ENCODE measurements around the gene PRICKLE1. TPM values are rescaled to one million over a fixed set of nuclear protein-coding genes. Genes with fewer than 3 reads are reported as not detected.
"Not testable (repeated sequence)": the region's sequence is repeated elsewhere in the genome, so short reads cannot be mapped to it uniquely, and the experiment has no call there.

The PRICKLE1 gene
- total RNA-seq, 2 donors from 2014 or later = 7.6 to 19.7 TPM

DNA sequence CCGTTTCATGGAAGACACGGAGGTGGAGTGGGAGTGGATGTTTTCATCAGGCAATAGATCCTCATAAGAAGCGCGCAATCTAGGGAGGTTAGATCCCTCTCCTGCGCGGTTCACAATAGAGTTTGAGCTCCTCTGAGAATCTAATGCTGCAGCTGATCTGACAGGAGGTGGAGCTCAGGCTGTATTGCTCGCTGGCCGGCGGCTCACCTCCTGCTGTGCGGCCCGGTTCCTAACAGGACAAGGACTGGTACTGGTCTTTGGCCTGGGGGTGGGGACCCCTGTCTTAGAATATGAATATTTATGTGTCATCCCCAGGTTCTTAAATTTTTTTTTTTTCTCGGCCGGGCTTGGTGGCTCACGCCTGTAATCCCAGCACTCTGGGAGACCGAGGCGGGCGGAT is 36.7 kb downstream of the PRICKLE1 start:
- TF ChIP-seq, protein P1, sequence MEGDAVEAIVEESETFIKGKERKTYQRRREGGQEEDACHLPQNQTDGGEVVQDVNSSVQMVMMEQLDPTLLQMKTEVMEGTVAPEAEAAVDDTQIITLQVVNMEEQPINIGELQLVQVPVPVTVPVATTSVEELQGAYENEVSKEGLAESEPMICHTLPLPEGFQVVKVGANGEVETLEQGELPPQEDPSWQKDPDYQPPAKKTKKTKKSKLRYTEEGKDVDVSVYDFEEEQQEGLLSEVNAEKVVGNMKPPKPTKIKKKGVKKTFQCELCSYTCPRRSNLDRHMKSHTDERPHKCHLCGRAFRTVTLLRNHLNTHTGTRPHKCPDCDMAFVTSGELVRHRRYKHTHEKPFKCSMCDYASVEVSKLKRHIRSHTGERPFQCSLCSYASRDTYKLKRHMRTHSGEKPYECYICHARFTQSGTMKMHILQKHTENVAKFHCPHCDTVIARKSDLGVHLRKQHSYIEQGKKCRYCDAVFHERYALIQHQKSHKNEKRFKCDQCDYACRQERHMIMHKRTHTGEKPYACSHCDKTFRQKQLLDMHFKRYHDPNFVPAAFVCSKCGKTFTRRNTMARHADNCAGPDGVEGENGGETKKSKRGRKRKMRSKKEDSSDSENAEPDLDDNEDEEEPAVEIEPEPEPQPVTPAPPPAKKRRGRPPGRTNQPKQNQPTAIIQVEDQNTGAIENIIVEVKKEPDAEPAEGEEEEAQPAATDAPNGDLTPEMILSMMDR (IDR thresholded peaks at IDR 0.05) = no peak
- no peak for DNase-seq (ENCODE audit: low spot score)
- no peaks in the 10 kb centered on the region for H3K36me3 ChIP-seq
- H3K4me3 ChIP-seq = no peak overlapping the region
- H3K27me3 ChIP-seq = no peaks in the 10 kb centered on the region
- no peaks in the 10 kb centered on the region for H3K4me1 ChIP-seq
- H3K9me3 ChIP-seq = no peaks in the 10 kb centered on the region
- no peak overlapping the region for H3K27ac ChIP-seq

DNA sequence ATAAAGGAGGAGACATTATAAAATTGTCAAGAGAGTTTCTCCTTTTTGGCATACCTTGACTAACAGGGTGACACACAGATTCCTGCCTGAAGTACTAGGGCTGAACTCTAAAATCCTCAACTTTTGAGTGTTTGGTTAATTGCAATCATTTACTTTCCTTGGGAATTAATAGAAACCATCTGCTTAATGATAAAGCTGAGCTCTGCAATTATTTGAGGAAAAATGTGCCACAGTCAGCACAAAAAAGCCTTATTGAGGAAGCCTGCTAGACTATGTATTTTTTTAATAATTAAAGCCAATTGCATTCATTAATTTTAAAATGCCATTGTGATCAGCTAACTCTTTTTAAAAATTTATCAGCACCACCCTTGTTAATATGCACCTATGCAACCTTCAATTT is 38.7 kb downstream of the PRICKLE1 start:
- TF ChIP-seq, protein P1 (IDR thresholded peaks at IDR 0.05) = no peak
- H3K36me3 ChIP-seq = no peaks in the 10 kb centered on the region
- no peaks in the 10 kb centered on the region for H3K4me1 ChIP-seq
- no peak overlapping the region for H3K27ac ChIP-seq
- no peaks in the 10 kb centered on the region for H3K27me3 ChIP-seq
- no peak overlapping the region for H3K4me3 ChIP-seq
- DNase-seq (ENCODE audit: low spot score) = no peak
- H3K9me3 ChIP-seq = no peaks in the 10 kb centered on the region

DNA sequence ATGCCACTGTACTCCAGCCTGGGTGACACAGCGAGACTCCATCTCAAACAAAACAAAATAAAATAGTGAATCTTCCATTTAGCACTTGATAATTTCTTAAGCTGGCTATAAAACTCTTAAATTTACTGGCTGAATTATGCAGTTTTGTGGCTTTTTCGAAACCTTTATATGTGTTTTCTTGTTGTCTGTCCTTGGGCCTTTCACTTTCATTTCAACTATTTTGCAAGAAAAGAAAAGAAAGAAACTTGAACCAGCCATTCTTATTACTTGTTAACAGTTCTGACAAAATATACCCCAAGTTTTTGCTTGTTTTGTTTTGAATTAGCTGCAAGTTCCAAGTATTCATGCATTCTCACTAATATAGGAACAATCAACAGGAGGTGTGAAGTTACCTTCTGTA is 42.8 kb downstream of the PRICKLE1 start:
- TF ChIP-seq, protein P1 (IDR thresholded peaks at IDR 0.05) = no peak
- Histone ChIP-seq H3K27ac (no peak overlapping the region), H3K27me3 (no peaks in the 10 kb centered on the region), H3K4me3 (no peak overlapping the region), H3K9me3 (no peaks in the 10 kb centered on the region), H3K36me3 (no peaks in the 10 kb centered on the region), H3K4me1 (no peaks in the 10 kb centered on the region)
- no peak for DNase-seq (ENCODE audit: low spot score)

DNA sequence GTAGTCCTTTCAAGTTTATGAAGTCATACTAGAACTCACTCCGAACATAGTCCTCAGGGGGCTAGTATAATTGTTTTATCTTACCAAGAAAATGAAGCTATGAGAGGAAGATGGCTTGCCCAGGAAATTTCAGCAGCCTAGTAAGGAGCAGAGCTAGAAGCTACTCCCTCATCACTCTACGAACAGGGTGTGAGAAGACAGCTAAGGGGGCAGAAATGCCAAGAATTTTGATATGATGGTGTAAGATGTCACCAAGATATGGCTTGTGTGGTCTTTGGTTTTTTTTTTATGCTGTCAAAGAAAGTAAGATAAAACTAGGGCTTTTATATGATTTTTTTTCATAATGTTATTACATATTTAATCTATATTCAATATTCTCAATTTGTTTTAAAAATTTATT is 47.6 kb downstream of the PRICKLE1 start:
- TF ChIP-seq, protein P1 (IDR thresholded peaks at IDR 0.05) = no peak
- no peaks in the 10 kb centered on the region for H3K4me1 ChIP-seq
- H3K27me3 ChIP-seq = no peaks in the 10 kb centered on the region
- no peak for DNase-seq (ENCODE audit: low spot score)
- no peak overlapping the region for H3K27ac ChIP-seq
- H3K9me3 ChIP-seq = no peaks in the 10 kb centered on the region
- H3K36me3 ChIP-seq = no peaks in the 10 kb centered on the region
- no peak overlapping the region for H3K4me3 ChIP-seq

DNA sequence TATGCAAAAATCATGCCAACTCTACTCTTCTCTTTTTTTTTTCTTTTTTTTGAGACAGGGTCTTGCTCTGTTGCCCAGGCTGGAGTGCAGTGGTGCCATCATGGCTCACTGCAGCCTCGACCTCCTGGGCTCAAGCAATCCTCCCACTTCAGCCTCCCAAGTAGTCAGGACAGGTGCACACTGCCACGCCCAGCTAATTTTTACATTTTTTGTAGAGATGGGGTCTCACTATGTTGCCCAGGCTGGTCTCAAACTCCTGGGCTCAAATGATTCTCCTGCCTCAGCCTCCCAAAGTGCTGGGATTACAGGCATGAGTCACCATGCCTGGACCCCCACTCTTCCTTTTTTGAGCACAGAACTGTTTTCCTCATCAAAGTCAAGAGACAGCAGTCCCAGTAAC is 48.2 kb downstream of the PRICKLE1 start:
- DNase-seq (ENCODE audit: low spot score); H3K4me1 ChIP-seq; H3K4me3 ChIP-seq; H3K36me3 ChIP-seq; H3K9me3 ChIP-seq; H3K27ac ChIP-seq; H3K27me3 ChIP-seq: not testable (repeated sequence)

DNA sequence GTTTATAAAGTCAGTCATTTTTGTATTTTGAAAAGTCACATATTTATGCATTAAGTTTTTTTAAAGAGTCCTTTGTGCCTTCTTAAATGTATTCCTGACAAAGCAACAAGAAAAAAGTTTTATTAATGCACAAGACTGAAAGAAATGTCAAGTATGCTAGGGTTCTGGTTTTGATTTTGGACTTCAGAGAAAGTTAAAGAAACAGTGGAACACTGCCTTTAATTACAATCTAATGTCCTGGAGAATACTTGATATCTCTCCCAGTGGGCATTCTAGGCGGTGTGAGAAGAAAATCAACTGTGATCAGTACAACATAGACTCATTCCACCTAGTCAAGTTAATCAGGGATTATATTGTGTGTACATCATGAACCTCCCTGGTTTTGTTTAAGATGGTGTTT is 49.9 kb downstream of the PRICKLE1 start:
- Histone ChIP-seq H3K27me3 (no peaks in the 10 kb centered on the region), H3K9me3 (no peaks in the 10 kb centered on the region), H3K36me3 (no peaks in the 10 kb centered on the region), H3K4me1 (no peaks in the 10 kb centered on the region), H3K4me3 (no peak overlapping the region), H3K27ac (no peak overlapping the region)
- DNase-seq (ENCODE audit: low spot score) = no peak
- TF ChIP-seq, protein P1 (IDR thresholded peaks at IDR 0.05) = no peak

Data from right atrium auricular region (tissue), 2 donors.